Activated T-cell treated with anti-CD3 and anti-CD28 coated beads for 4 hours (primary cell): ENCODE measurements around the gene DPEP1.
"Not testable (repeated sequence)": the region's sequence is repeated elsewhere in the genome, so short reads cannot be mapped to it uniquely, and the experiment has no call there.

Experiments
- DNase-seq: peaks from one replicate; pipeline ENCODE4 v3.0.0-alpha.2; 2020

The DPEP1 gene

DNA sequence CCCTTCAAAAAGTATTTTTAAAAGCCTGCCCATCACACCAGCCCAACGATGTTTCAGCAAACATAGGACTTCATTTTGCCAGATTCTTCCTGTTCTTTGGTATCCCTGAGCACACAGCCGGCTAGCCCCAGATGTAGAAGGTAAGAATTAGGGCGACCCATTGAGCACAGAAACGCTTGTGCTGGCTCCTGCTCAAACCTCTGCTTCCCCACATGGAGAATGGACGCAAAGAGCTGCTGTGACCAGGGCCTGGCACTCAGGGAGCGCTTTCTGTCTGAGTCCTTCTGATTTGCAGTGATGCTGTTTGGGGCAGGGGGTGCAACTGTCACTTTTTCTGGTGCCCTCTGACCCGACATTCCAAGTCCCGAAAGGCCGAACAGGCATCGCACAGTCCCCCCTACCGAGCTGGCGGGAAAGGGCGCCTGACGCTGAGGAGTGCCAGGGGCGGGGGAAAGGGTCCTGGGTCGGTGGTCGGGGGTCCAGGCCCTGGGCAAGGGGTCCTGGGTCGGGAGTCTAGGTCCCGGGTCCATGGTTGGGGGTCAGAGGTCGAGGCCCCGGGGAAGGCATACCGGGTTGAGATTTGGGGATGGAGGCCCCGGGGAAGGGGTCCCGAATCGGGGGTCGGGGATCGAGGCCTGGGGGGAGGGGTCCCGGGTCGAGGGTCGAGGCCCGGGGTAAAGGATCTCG lies 43.1 kb downstream of the DPEP1 start:
- DNase-seq: no peak

DNA sequence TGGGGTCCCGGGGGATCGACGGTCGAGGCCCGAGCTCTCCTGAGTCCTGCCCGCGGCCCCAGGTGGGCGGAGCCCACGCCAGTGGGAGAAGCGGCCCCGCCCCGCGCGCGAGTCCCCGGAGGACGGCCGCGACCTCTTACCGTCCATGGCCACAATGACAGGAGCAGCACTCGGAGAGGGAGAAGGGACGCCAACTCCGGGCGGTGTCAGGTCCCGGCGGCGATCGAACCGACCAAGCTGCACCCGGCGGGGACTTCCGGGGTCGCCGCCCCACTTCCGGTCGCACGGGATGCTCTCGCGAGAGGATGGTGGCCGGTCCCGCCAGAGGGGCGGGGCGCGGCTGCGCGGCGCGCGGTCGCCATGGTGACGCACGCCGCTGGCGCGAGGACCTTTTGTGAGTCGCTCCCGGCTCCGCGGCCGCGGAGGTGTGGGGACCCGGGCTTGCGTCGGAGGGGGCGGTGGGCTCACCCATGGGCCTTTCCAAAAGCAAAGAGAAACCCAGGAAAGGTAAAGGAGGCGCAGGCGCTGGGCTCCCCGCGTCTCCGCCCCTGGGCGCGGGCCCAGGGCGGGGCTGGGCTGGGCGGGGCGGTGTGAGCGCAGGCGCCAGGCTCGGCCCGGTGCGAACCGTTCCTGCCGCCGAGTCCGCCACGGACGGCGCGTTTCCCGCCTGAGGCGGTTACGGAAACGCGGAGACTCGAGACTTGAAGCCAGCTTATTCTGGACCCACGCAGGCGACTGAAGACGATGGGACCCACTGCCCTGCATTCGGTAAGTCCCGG lies 44.2 kb downstream of the DPEP1 start, which contains the start of the genes CHMP1A and SPATA33:
Gene CHMP1A (minus strand): TSS at position 267 of the 779 bp plus-strand sequence. CDS start 120 bp downstream, at position 147.
Gene SPATA33 (plus strand): TSS at position 395 of the 779 bp plus-strand sequence. CDS start 76 bp downstream, at position 471.
- peak; percentile 90 for DNase-seq

DNA sequence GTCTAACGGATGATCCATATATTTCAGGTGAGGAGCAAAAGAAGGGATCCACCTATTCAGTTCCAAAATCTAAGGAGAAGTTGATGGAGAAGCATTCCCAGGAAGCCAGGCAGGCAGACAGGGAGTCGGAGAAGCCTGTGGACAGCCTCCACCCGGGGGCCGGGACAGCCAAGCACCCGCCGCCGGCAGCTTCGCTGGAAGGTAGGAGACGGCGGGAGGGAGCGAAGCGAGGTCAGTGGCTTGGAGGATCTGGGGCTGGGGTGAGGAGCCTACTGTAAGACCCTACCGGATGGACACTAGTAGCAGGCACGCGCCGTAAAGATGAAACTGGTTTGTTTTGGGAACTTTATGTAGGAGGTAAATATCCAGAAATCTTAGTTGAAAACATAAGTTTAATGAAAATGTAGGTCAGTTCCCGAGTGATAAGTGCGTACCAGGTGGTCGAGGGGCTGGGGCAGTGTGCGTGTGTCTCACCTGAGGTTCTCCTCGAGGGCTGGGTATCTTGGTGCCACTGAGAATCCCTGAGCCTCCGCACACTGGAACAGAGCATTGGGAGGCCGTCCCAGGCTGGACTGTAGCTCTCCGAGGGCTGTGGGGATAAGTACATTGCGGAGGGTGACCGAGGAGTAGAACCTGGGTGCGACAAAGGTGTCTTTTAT lies 44.9 kb downstream of the DPEP1 start:
- DNase-seq: no peak

DNA sequence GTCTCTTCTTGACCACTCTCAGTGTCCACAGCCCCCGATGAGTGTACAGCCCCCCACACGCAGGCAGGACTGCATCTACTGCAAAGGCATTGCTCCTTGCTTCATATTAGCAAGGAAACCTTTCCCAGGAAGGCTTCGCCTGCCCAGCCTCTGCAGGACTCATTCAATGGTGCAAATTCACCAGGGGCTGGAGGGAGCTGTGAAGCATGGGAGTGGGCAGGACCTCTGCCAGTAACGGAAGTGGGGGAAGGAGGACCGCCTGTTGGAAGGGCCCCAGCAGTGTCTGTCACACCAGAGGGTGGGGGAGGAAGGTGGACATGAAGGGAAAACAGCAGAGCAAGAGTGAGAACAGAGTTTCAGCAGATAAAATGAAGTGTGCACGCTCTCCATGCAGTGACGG lies 46.7 kb downstream of the DPEP1 start:
- no peak for DNase-seq

DNA sequence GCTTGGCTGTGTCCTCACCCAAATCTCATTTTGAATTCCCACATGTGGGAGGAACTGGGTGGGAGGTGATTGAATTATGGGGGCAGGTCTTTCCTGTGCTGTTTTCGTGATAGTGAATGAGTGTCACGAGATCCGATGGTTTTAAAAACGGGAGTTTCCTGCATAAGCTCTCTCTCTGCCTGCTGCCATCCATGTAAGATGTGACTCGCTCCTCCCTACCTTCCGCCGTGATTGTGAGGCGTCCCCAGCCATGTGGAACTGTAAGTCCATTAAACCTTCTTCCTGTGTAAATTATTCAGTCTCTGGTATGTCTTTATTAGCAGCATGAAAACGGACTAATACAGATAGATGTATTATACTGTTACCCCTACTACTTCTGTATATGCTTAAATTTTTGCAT lies 47.8 kb downstream of the DPEP1 start:
- DNase-seq: no peak

DNA sequence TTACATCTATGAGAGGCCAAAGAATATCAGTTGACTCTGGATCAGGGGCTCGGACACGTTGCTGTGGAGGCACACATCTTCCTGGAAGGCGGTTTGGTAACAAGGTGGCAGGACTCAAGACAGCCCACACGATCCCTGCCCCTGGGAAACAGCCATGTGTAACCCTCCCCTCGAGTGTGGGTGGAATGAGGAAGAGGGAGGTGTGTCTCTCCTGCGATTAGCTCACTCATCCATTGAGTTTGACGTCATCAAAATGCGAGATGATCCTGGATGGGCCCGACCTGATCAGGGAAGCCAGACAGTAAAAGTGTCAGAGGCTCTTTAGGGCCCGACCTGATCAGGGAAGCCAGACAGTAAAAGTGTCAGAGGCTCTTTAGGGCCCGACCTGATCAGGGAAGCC lies 50.8 kb downstream of the DPEP1 start:
- not testable (repeated sequence) for DNase-seq

DNA sequence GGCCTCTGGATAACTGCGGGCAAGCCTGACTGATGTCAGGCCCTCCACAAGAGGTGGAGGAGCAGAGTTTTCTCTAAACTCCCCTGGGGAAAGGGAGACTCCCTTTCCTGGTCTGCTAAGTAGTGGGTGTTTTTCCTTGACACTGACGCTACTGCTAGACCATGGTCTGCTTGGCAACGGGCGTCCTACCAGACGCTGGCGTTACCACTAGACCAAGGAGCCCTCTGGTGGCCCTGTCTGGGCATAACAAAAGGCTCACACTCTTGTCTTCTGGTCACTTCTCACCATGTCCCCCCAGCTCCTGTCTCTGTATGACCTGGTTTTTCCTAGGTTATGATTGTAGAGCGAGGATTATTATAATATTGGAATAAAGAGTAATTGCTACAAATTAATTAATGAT lies 53.6 kb downstream of the DPEP1 start:
- DNase-seq: not testable (repeated sequence)

DNA sequence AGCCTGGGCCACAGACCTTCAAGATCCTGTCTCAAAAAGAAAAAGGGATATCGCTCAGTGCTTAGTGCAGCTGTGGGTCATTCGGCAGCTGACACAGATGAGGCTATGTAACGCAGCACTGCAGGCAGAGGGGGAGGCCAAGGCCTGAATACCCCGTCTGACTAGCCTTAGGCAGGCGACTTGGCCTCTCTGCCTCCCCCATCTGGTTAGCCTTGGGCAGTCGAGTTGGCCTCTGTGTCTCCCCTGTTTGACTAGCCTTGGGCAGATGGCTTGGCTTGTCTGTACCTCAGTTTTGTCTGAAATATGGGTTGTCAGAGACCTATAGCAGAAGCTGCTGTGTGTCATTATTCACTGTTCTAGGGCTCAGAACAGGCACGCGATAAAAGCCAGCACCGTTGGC lies 54.2 kb downstream of the DPEP1 start:
- no peak for DNase-seq

DNA sequence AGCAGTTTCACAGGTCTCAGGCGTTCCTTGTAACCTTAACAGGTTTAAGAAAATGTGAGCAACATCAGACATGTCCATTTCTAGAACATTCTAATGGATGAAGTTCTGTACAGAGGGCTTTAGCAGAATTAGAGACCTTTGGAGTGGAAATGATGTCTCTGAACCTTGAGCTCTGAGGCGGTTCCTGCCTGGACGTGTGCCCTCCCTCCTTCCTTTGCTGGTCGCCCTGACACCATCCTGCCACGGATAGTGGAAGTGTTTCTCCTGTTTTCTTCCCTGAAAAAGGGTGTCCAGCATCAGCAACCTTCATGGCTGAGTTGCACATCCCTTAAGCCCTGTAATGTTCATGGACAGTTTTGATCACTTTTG lies 55.3 kb downstream of the DPEP1 start:
- DNase-seq: no peak

DNA sequence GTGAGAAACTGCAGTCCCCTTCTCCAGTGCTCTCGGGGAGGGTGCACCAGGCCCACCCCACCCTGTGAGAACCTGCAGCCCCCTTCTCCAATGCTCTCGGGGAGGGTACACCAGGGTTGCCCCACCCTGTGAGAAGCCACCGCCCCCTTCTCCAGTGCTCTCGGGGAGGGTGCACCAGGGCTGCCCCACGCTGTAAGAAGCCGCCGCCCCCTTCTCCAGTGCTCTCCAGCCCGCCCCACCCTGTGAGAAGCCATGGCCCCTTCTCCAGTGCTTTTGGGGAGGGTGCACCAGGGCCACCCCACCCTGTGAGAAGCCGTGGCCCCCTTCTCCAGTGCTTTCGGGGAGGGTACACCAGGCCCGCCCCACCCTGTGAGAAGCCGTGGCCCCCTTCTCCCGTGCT lies 56.3 kb downstream of the DPEP1 start:
- DNase-seq: no peak

DNA sequence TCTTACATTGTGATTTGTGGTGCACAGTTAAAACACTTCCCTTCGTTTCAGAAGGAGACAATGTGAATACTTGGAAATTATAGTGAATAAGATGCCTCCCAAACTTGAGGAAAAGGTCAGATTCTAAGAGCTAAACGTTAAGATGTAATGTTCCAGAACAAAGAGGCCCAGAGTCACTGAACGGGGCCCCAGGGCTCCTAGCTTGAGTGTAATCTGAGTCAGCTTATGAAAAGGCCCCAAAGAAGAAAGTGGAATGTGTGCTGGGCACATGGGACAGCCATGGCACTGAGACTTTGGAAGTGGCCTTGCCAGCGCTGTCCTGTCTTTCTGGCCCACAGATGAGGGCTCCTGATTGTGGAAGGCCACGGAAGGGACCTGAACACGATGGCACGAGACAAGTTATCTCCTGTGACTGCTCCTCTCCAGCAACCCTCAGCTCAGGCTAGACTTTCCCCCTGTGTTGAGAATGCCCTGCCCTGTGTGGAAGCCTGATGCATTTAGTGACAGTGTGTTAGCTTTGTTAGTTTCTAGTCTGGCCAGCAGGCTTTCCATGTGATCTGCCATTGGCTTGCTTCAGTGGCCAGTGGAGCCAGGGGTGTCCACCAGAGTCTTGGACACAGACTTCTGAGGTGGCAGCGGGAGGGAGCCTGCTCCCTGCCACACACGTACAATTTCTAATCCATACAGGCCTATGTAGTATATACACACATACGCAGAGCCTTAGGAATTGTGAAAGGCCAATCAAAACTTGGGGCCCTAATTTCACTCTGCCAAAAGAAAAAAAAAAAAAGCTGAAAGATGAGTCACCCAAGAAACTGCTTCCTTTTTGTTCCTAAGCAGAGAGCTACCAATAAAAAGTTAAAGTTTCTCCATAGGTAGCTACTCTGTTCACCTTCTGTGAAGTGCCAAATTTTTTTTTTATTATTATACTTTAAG lies 57.3 kb downstream of the DPEP1 start:
- no peak for DNase-seq

DNA sequence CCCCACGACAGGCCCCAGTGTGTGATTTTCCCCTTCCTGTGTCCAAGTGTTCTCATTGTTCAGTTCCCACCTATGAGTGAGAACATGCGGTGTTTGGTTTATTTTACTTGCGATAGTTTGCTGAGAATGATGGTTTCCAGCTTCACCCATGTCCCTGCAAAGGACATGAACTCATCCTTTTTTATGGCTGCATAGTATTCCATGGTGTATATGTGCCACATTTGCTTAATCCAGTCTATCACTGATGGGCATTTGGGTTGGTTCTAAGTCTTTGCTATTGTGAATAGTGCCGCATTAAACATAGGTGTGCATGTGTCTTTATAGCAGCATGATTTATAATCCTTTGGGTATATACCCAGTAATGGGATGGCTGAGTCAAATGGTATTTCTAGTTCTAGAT lies 58.1 kb downstream of the DPEP1 start:
- DNase-seq: not testable (repeated sequence)

DNA sequence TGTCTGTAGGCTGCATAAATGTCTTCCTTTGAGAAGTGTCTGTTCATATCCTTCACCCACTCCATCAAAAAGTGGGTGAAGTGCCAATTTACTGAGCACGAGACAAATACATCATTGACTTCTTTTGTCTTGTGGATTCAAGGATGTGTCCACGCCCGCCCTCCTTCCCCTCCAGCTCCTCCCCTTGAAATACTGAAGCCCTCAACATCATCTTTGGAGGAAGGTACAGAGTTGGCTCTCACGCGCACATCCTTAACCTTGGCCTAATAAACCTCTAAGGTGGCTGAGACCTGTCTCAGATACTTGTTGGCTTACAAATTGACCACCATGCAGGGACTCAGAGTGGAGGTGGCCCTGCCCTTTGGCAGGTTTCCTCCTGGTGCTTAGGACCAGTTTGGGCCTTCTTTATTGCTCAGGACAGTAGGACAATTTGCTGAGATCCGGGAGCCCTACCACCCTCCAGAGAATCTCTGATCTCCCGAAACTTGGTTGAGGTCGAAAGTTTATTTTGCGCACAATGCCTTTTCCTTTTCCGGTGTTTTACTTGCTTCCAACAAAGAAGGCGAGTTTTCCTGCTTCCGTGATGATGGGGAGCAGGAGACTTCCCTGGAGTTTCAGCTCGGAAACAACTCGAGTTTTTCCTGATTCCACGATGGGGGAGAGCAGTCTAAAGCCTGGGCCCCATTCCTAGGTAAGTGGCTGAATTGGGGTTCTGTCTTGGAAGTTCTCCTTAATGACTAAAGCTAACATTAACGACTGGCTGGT lies 58.9 kb downstream of the DPEP1 start:
- no peak for DNase-seq

DNA sequence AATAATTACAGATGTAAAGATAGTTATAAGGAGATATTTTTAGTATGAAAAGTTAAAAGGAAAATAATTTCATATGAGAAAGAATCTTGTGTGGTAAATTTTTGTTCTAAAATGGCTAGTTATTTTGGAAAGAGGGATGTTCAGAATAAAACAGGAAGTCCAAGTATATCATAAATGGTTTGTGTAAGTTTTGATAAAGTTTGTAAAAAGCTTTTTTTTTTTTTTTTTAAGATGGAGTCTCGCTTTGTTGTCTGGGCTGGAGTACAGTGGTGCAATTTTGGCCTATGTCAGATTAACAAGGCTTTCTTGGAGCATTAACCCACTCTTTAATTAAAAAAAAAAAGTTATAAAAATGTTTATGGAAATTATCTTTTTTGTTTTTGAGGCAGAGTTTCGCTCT lies 64.8 kb downstream of the DPEP1 start:
- DNase-seq: no peak

DNA sequence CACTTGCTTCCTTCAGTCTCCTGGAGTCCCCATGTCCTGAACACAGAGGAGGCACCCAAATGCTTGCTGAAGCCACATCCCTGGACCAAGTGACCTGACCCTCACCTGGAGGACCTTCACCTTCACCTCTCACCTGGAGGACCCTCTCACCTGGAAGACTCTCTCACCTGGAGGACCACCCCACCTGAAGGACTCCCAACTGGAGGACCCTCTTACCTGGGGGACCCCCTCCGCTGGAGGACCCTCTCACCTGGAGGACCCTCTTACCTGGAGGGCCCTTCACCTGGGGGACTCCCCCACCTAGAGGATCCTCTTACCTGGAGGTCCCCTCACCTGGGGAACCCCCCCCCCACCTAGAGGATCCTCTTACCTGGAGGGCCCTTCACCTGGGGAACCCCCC lies 72.5 kb downstream of the DPEP1 start:
- DNase-seq: no peak

DNA sequence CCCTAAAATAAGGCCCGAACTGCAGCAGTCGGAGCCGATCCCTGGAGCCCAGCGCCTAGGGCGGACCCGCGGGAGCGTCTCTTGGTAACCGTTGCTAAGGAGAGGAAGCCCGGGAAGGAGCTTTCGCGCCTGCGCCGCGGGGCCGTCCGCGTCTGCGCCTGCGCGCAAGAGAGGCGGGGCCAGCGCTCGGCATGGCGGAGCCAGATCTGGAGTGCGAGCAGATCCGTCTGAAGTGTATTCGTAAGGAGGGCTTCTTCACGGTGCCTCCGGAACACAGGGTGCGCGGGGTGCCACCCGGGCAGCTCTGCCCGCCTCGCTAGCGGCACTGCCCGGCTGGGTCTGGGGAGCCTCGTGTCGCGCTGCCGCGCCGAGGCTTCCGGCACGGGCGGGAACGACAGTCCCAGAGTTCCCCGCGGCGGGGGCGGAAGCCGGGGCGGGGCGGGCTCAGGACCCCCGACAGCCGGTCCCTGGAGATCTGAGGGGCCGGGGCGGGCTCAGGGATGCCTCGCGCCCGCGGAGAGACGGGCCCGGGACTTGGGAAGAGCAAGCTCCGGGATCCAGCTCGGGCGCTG lies 73.2 kb downstream of the DPEP1 start, which contains the start of gene CDK10:
Gene CDK10 (plus strand): TSS at position 170 of the 572 bp plus-strand sequence. CDS start 22 bp downstream, at position 192.
- peak; percentile 89 for DNase-seq

DNA sequence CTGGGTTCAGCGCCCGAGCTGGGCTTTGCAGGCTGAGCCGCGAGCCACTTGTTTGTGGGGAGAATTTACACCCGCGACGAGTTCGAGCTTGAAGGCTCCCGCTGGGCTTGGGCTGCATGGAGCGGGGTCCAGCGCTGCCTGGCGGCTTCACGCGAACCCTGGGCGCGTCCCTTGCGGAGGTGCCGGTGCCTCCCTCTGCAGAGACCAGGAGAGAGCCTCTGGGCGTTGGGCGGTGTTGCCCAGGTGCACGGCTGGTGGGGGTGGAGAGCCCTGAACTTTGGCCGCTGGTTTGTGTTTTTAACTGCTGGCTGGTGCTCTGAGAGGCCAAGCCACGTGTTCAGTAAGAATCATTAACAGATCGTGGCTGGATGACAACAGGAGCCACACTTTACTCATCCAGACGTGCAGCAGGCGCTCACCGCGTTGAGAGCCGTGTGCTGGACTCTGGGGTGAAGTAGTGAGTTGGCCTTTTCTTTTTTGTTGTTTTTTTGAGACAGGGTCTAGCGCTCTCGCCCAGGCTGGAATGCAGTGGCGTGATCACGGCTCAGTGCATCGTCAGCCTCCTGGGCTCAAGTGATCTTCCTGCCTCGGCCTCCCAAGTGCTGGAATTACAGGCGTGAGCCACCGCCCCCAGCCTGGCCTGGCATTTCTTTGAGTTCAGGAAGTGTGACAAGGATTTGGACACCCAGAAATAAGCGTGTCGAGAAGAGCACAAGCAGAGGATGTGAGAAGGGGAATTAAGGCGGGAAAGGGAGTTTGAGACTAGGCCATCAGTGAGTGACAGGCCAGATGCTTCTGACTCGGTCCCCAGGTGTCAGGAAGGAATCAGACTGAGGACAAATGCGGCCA lies 73.9 kb downstream of the DPEP1 start:
- no peak for DNase-seq
